ENCODE data around the gene RPSA.

The RPSA gene

DNA sequence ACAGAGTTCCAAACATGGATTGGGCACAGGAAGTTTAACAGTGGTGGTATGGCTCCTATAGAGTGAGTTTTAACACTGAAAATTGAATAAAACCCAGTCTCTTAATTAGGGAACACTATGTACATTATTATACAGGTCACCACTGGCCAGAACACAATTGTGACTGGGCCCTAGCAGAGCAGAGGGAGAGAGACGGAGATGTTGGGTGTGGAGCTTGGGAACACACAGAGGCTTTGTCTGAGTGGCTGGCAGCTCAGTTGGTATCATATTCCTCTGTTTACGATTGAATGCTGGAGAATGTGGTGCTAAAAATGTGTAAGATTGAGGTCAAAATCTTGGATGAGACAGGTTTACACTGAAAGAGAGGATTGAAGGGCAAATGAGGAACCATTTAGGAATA, 54.2 kb downstream of the RPSA start:
- DNase-seq: no peak

Measured in activated naive CD4-positive, alpha-beta T cell treated with Interleukin-2 at 50 U/mL for 16 hours (primary cell).